ENCODE data around the gene GCAT.

Gene GCAT

GRCh38 chr22:37862570-37863325 lies 55.0 kb downstream of the GCAT start:
- no peak for DNase-seq
- Histone ChIP-seq H3K27ac (ENCODE audit: insufficient read depth, low read length, poor library complexity, severe bottlenecking) (no peak overlapping the region), H3K4me3 (ENCODE audit: insufficient read depth, low read depth, low read length, poor library complexity, severe bottlenecking) (no peak overlapping the region), H3K9me3 (ENCODE audit: control insufficient read depth, low read length) (no peaks in the 10 kb centered on the region), H3K36me3 (ENCODE audit: control insufficient read depth, insufficient read depth, low read length) (peaks cover 82% of the 10 kb centered on the region), H3K27me3 (replicated peaks; ENCODE audit: control insufficient read depth, insufficient read depth, low read length, poor library complexity, severe bottlenecking) (no peaks in the 10 kb centered on the region), H3K4me1 (ENCODE audit: control insufficient read depth, insufficient read depth, low read length, poor library complexity, severe bottlenecking) (no peaks in the 10 kb centered on the region)

GRCh38 chr22:37865510-37865909 lies 57.8 kb downstream of the GCAT start:
- no peak overlapping the region for H3K27ac ChIP-seq (ENCODE audit: insufficient read depth, low read length, poor library complexity, severe bottlenecking)
- peaks cover 79% of the 10 kb centered on the region for H3K36me3 ChIP-seq (ENCODE audit: control insufficient read depth, insufficient read depth, low read length)
- no peaks in the 10 kb centered on the region for H3K9me3 ChIP-seq (ENCODE audit: control insufficient read depth, low read length)
- no peaks in the 10 kb centered on the region for H3K27me3 ChIP-seq (replicated peaks; ENCODE audit: control insufficient read depth, insufficient read depth, low read length, poor library complexity, severe bottlenecking)
- no peaks in the 10 kb centered on the region for H3K4me1 ChIP-seq (ENCODE audit: control insufficient read depth, insufficient read depth, low read length, poor library complexity, severe bottlenecking)
- no peak for DNase-seq
- no peak overlapping the region for H3K4me3 ChIP-seq (ENCODE audit: insufficient read depth, low read depth, low read length, poor library complexity, severe bottlenecking)
